Activated CD8-positive, alpha-beta memory T cell treated with anti-CD3 and anti-CD28 coated beads, Interleukin-2, amount 10 ng/mL, durations not matched to agents 7 days and 5 days (primary cell): ENCODE measurements around the gene PTHLH. TPM values are rescaled to one million over a fixed set of nuclear protein-coding genes. Genes with fewer than 3 reads are reported as not detected.

ENCODE experiments used
- ATAC-seq: fragments of 150-1000 bp; cut with Tn5 transposase; one replicate; pipeline ENCODE4 v1.10.0; 2021; ENCODE audit warnings: moderate library complexity
- CTCF ChIA-PET: fragments of 350-600 bp; sonication (Branson Sonifier 250); formaldehyde crosslinking; loops from one replicate; lab custom pipeline; 2021; ENCODE audit warnings: antibody characterized with exemption; lab: Charles Lee
- DNase-seq: peaks from one replicate; pipeline ENCODE4 v3.0.0-alpha.2; 2020
- H3K27ac Mint-ChIP-seq: one replicate; pipeline ENCODE4 v1.8.0; 2021; ENCODE audit warnings: mild to moderate bottlenecking, mixed read lengths
- H3K27me3 Mint-ChIP-seq: one replicate; pipeline ENCODE4 v1.8.0; 2021; ENCODE audit warnings: mixed read lengths
- H3K36me3 Mint-ChIP-seq: one replicate; pipeline ENCODE4 v1.8.0; 2021; ENCODE audit warnings: mild to moderate bottlenecking, mixed read lengths
- H3K4me1 Mint-ChIP-seq: one replicate; pipeline ENCODE4 v1.8.0; 2021; ENCODE audit warnings: mixed read lengths
- H3K4me3 Mint-ChIP-seq: one replicate; pipeline ENCODE4 v1.8.0; 2021; ENCODE audit warnings: mild to moderate bottlenecking, moderate library complexity, mixed read lengths
- H3K9me3 Mint-ChIP-seq: one replicate; pipeline ENCODE4 v1.8.0; 2022; ENCODE audit warnings: low read depth, mixed read lengths
- total RNA-seq, 2 experiments: library from RNA; stranded (reverse); gene quantifications; one replicate each; pipeline ENCODE4 v1.2.3, GENCODE V29; 2021

The PTHLH gene
- total RNA-seq, 2 experiments from 2014 or later: 0.35 TPM; not detected in 1

DNA sequence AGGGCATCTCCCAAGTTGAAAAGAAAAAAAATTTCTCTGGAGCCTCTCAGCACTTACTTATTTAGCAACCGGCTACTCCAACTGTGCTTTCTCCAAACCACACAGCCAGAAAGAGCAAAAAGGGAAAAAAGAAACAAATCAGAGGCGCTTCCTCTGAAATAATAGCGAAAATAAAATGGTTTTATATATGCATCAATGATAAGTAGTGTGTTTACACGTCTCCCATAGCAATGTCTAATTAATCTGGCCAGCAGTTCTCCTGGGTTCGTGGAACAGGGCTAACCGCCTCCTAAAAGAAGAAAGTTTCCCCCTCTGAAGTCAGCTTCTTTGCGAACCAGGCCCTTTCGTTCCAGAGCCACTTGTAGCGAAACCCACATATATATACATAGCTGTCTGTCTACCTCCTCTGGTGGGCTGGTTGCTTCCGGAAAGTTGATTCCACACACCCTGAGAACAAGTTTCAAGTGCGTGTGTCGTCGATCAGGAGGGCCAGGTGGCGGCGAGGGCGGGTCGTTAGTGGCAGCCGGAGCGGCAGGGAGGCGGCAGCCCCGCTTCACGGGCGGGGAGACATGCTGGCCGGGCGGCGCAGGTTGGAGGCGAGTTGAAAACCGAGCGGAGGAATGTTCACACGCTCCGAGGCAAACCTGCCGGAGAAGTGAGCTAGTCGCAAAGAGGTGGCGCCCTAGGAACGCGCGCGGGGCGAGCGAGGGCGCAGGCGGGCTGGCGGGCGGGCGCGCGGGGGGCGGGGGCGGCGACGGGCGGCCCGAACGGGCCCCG lies 2.7 kb downstream of the PTHLH start:
- Mint-ChIP-seq H3K27ac (peak overlapping the region; percentile 52), H3K4me3 (peak overlapping the region; percentile 71), H3K4me1 (peaks cover 22% of the 10 kb centered on the region), H3K9me3 (no peaks in the 10 kb centered on the region), H3K36me3 (no peaks in the 10 kb centered on the region), H3K27me3 (peaks cover 90% of the 10 kb centered on the region)
- ATAC-seq: peak; percentile 70
- CTCF ChIA-PET: no interaction called here
- DNase-seq: peak; percentile 63

DNA sequence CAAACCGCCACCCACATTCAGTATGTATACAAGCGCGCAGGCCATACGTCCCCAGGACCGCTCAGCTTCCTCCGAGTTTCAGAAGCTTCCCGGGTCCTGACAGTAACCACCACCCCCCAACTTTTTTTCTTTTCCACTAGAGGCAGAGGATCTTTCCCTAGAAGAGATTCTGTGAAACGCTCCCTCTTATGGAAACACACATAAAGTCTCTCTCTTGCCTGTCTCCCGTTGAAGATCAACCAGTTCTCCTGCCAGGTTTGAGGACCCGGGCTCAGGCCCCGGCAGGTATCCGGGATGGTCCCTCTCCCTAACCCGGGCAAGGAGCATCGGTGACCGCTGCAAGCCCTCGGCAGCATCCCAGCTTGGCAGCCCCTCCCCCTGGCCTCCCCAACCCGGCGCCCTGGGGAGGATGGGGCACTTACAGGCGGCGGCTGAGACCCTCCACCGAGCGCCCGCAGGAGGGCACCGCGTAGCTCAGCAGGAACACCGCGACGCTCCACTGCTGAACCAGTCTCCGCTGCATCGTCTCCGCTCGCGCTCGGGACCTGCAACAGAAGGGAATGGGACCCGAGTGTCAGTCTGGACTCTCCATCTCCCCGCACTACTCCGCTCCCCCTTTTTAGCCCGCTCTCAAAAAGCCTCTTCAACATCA lies 3.4 kb downstream of the PTHLH start:
- Mint-ChIP-seq H3K27me3 (peaks cover 88% of the 10 kb centered on the region), H3K4me1 (peaks cover 22% of the 10 kb centered on the region), H3K4me3 (peak overlapping the region; percentile 71), H3K9me3 (no peaks in the 10 kb centered on the region), H3K27ac (peak overlapping the region; percentile 19), H3K36me3 (no peaks in the 10 kb centered on the region)
- no peak for DNase-seq
- no peak for ATAC-seq
- CTCF ChIA-PET: no interaction called here

DNA sequence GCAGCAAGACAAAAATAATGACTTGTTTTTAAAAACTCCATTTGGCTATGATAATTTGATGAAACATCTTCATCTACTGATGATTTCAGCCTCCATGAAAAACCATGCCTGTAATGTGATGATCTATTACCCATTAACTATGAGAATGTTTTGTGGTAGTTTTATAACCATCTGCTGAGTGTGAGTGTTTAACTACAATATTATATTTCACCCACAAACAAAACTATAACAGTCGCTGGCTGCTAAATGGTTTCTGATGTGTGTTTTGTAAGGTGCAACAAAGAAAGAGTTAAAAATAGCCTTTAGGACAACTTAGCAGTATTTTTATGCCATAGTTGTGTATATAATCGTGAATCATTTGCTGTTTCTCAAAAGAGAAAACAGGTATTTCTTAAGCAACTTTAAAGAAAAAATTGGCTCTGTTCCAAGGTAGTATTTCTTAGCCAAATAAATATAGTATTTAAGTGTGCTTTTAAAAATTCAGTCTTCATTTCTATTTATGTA lies 4.9 kb downstream of the PTHLH start:
- H3K27me3 Mint-ChIP-seq: peaks cover 88% of the 10 kb centered on the region
- no peak overlapping the region for H3K4me3 Mint-ChIP-seq
- peaks cover 22% of the 10 kb centered on the region for H3K4me1 Mint-ChIP-seq
- H3K9me3 Mint-ChIP-seq: no peaks in the 10 kb centered on the region
- H3K36me3 Mint-ChIP-seq: no peaks in the 10 kb centered on the region
- CTCF ChIA-PET: no interaction called here
- no peak overlapping the region for H3K27ac Mint-ChIP-seq
- no peak for DNase-seq
- no peak for ATAC-seq

DNA sequence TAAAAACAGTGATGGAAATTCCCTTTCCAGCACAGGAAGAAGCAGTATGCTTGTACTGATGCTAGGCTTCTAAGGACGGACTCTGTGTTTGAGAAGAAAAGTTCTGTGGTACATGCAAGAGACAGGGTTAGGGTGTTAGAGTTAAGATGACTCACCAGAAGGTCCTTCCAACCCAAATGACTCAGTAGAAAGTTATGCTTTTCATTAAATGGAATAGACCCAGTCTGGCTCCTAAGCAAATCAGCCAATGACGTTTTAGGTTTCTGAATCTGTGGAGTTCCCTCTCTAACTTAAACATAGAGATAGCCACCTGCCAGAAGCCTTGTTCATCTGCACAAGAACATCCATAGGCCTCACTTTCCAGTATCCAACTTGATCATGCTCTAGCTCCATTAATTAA lies 5.7 kb downstream of the PTHLH start:
- no peaks in the 10 kb centered on the region for H3K9me3 Mint-ChIP-seq
- no peak overlapping the region for H3K4me3 Mint-ChIP-seq

DNA sequence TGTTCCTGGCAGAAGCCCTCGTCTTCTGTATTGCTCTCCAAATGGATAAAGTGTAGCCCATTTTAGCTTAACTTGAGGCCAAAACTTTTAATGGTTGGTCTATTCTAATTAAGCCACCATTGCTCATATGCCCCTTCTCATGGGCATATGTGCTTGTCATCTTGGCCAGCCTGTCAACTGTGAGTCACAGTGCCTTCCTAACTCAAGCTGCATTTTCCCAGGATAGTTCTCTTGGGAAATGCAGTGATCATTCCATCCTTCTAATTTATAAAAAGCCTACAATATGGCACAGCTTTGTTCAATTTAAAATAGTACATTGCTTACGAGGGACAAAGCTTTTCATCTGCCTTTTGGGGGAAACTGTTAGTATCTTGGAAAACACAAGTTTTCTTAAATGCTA lies 6.6 kb downstream of the PTHLH start:
- H3K27me3 Mint-ChIP-seq: peaks cover 79% of the 10 kb centered on the region
- H3K36me3 Mint-ChIP-seq: no peaks in the 10 kb centered on the region
- no peak for ATAC-seq
- H3K9me3 Mint-ChIP-seq: no peaks in the 10 kb centered on the region
- peaks cover 18% of the 10 kb centered on the region for H3K4me1 Mint-ChIP-seq
- CTCF ChIA-PET: no interaction called here
- no peak overlapping the region for H3K4me3 Mint-ChIP-seq
- no peak for DNase-seq
- no peak overlapping the region for H3K27ac Mint-ChIP-seq

More for the DNA sequence above, 5.7 kb downstream of the PTHLH start:
- H3K27ac Mint-ChIP-seq: no peak overlapping the region
- no peak for ATAC-seq
- DNase-seq: no peak
- CTCF ChIA-PET: no interaction called here
- peaks cover 22% of the 10 kb centered on the region for H3K4me1 Mint-ChIP-seq
- peaks cover 84% of the 10 kb centered on the region for H3K27me3 Mint-ChIP-seq
- no peaks in the 10 kb centered on the region for H3K36me3 Mint-ChIP-seq

DNA sequence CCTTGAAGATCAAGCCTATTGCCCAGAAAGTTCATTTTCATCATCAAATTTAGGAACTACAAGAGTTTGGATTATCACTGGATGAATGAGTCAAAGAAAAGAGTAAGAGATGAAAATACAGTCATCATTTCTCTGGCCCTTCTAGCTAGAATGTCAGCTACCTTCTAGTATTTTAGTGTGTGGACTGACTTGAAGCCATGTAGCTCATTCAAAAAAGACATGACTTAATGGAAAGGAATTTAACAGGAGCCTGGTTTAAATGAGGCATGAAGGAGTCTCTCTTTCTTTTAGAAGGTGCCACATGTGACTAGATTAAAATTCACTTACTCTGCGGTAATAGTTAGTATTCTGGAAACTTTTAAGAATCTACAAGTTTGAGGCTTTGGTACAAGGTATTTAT lies 7.1 kb downstream of the PTHLH start:
- no peaks in the 10 kb centered on the region for H3K36me3 Mint-ChIP-seq
- no peak overlapping the region for H3K4me3 Mint-ChIP-seq
- H3K4me1 Mint-ChIP-seq: peaks cover 15% of the 10 kb centered on the region
- H3K9me3 Mint-ChIP-seq: no peaks in the 10 kb centered on the region
- no peak for ATAC-seq
- H3K27ac Mint-ChIP-seq: no peak overlapping the region
- H3K27me3 Mint-ChIP-seq: peaks cover 79% of the 10 kb centered on the region
- CTCF ChIA-PET: no interaction called here
- DNase-seq: no peak

DNA sequence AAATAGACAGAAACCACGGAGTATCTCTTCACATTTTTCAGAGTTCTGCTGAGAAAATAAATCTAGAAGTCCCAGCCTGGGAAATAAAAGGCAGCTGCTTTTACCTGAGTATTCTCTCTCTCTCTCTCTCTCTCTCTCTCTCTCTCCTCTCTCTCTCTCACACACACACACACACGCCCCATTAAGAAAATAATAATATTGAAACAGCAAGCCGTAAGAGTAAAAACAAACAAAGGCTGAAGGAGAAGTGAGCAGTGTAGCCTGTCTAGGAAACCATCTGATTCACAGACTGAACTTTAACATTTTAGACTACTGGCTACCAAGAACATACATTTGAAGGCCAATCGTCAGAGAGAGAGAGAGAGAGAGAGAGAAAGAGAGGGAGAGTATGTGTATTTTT lies 8.4 kb downstream of the PTHLH start:
- no peaks in the 10 kb centered on the region for H3K36me3 Mint-ChIP-seq
- H3K27ac Mint-ChIP-seq: no peak overlapping the region
- H3K4me1 Mint-ChIP-seq: peaks cover 7% of the 10 kb centered on the region
- no peaks in the 10 kb centered on the region for H3K9me3 Mint-ChIP-seq
- peaks cover 78% of the 10 kb centered on the region for H3K27me3 Mint-ChIP-seq
- no peak for ATAC-seq
- CTCF ChIA-PET: no interaction called here
- no peak for DNase-seq
- H3K4me3 Mint-ChIP-seq: no peak overlapping the region

DNA sequence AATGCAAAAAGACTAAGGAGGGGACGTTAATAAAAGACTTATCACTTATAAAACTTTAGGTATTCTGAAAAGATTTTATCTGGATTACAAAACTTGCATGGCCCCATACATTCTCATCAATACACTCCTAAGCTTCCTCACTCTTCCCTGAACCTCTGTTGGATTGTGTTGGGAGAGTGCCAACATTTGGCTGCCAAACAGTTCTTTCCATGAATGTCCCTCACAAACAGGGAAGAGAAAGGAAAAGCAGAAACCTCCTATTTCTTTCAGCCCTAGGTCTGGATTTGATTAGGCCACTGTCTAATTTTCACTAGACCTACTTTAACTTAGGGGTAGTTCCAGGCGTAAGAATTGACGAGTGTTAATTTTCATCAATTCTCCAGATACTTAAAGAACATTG lies 11.7 kb downstream of the PTHLH start:
- DNase-seq (no peak), ATAC-seq (no peak)
- Mint-ChIP-seq H3K4me1 (no peaks in the 10 kb centered on the region), H3K4me3 (no peak overlapping the region), H3K27ac (no peak overlapping the region), H3K9me3 (no peaks in the 10 kb centered on the region), H3K27me3 (peaks cover 68% of the 10 kb centered on the region), H3K36me3 (no peaks in the 10 kb centered on the region)
- CTCF ChIA-PET: no interaction called here

DNA sequence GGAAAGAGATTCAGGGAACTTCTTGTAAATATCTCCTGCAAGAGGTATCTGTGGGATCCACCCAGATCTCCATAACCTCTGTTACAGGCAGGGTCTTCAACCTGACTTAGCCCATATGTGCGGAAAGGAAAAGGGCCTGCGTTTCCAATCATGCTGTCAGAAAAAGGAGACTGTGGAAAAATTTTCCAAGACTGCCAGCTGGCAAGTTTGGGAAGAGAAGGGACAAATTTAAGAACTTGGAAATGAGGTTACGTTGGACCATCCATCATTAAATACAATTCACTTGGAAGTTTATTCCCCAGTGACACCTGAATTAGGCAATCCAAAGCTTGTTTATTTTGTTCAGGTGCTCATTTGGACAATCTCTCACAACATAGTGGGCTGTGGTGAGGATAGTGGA lies 13.9 kb downstream of the PTHLH start:
- Mint-ChIP-seq H3K9me3 (no peaks in the 10 kb centered on the region), H3K27me3 (peaks cover 68% of the 10 kb centered on the region), H3K4me3 (no peak overlapping the region), H3K36me3 (no peaks in the 10 kb centered on the region), H3K4me1 (no peaks in the 10 kb centered on the region), H3K27ac (no peak overlapping the region)
- DNase-seq (no peak), ATAC-seq (no peak)
- CTCF ChIA-PET: interaction anchor here (1.0 kb wide), 1 partner anchor 18 kb away, joined by 3 read pairs; no protein-coding TSS in a partner anchor

DNA sequence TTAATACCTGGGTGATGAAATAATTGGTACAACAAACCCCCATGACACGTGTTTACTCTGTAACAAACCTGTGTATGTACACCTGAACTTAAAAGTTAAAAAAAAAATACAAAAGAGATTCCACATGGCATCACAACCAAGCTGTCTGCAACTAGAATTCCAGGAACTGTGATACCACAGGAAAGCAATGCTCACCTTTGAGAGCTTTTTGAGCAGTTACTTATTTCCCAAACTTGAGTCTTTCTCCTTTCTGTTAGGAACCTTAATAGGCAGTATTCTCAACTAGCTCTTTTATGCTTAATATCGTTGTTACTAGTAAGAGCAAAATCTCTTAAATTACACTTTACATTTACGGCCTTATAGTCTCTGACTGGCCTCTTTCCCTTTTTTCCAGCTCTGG lies 15.2 kb downstream of the PTHLH start:
- DNase-seq (no peak), ATAC-seq (no peak)
- Mint-ChIP-seq H3K4me1 (no peaks in the 10 kb centered on the region), H3K27ac (no peak overlapping the region), H3K9me3 (no peaks in the 10 kb centered on the region), H3K27me3 (peaks cover 62% of the 10 kb centered on the region), H3K36me3 (no peaks in the 10 kb centered on the region), H3K4me3 (no peak overlapping the region)
- CTCF ChIA-PET: interaction anchor here (0.9 kb wide), 1 partner anchor 15 kb away, joined by 3 read pairs; no protein-coding TSS in a partner anchor

DNA sequence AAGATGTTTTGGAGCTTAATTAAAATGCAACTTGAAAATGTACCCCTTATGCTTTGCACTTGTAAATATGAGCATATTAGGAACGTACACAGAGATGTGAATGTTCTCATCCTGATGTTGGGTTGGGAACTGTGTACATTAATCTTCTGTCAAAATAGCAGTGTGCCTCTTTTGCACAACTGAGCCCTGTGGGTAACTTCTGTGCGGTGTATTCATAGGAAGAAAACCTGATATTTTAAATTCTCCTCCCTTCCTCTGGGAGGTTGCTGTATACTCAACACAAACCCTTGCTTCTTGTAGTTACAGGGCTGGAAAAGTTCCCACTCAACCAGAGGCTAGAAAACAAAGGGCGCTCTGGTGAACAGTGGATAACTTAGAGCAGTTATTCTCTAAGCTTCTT lies 18.7 kb downstream of the PTHLH start:
- CTCF ChIA-PET: no interaction called here
- peaks cover 52% of the 10 kb centered on the region for H3K27me3 Mint-ChIP-seq

DNA sequence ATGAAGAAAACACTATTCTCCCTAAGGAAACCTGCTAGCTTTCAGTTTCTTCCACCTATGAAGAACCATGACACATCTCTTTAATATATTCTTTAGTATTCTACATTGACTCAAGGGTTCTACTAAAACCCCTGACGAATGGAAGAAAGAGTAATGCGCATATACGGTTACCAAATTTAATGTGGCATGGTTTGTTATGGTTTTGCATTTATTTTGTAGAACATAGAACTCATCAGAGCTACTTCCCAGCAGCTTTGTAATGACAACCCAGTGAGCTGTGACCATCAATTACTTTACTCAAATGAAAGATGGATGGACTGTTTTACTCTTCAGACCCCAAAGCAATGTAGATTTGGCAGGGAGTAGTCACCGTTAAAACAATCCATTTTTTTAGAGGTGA lies 19.2 kb downstream of the PTHLH start:
- CTCF ChIA-PET: interaction anchor here (1.0 kb wide), 1 partner anchor 13 kb away, joined by 4 read pairs; no protein-coding TSS in a partner anchor
- ATAC-seq (no peak), DNase-seq (no peak)

More for the DNA sequence above, 18.7 kb downstream of the PTHLH start:
- no peak overlapping the region for H3K27ac Mint-ChIP-seq
- DNase-seq (no peak), ATAC-seq (no peak)
- no peaks in the 10 kb centered on the region for H3K9me3 Mint-ChIP-seq
- no peak overlapping the region for H3K4me3 Mint-ChIP-seq
- H3K4me1 Mint-ChIP-seq: no peaks in the 10 kb centered on the region
- H3K36me3 Mint-ChIP-seq: no peaks in the 10 kb centered on the region

DNA sequence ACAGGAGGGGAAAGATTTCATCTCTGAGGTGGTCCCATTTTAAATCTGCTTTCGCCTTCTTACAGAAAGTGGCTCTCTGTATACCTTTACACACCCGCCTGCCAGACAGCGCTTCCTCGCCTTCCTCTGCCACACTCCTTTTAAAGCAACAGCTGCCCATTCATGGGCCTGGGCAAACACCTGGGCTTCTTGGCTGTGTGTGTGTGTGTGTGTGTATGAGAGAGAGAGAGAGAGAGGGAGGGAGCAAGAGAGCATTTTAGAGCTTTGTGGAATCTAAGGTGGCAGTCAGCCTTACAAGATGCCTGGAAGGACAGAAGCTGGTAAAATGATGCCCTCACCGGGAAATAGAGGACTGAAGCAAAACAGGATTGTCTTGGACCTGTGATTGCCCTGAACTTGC lies 20.0 kb downstream of the PTHLH start:
- no peak overlapping the region for H3K4me3 Mint-ChIP-seq
- H3K27ac Mint-ChIP-seq: no peak overlapping the region
- H3K36me3 Mint-ChIP-seq: no peaks in the 10 kb centered on the region
- no peak for ATAC-seq
- CTCF ChIA-PET: interaction anchor here (1.0 kb wide), 1 partner anchor 12 kb away, joined by 4 read pairs; no protein-coding TSS in a partner anchor
- no peaks in the 10 kb centered on the region for H3K9me3 Mint-ChIP-seq
- no peaks in the 10 kb centered on the region for H3K4me1 Mint-ChIP-seq
- DNase-seq: no peak
- H3K27me3 Mint-ChIP-seq: peaks cover 55% of the 10 kb centered on the region

More for the DNA sequence above, 19.2 kb downstream of the PTHLH start:
- Mint-ChIP-seq H3K27me3 (peaks cover 52% of the 10 kb centered on the region), H3K36me3 (no peaks in the 10 kb centered on the region), H3K4me1 (no peaks in the 10 kb centered on the region), H3K4me3 (no peak overlapping the region), H3K9me3 (no peaks in the 10 kb centered on the region), H3K27ac (no peak overlapping the region)

DNA sequence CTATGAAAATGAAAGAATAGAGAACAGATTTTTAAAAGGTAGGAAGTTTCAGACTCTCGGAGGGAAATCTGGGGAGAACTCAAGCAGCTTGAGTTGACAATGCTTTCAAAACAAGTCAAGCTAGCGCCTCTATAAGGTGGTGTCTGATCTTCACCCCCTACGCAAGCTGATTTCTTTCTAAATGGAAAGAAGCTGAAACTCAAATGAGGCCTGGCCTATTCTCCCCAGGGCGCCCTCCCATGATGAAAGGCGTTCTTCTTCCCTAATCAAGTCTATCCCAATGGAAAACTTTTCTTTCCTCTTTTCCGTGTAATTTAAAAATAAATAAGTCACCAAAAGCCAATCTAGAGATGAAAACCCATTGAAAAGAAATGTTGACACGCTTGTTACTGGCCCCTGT lies 20.6 kb downstream of the PTHLH start:
- DNase-seq (no peak), ATAC-seq (no peak)
- no peaks in the 10 kb centered on the region for H3K36me3 Mint-ChIP-seq
- H3K4me3 Mint-ChIP-seq: no peak overlapping the region
- peaks cover 52% of the 10 kb centered on the region for H3K27me3 Mint-ChIP-seq
- H3K9me3 Mint-ChIP-seq: no peaks in the 10 kb centered on the region
- CTCF ChIA-PET: no interaction called here
- H3K4me1 Mint-ChIP-seq: no peaks in the 10 kb centered on the region
- no peak overlapping the region for H3K27ac Mint-ChIP-seq
